AG09309 (cell line): ENCODE data around the gene COX7A2.

Experiments
- DNase-seq: peaks from one replicate; pipeline ENCODE4 v3.0.0-alpha.2; 2010; ENCODE audit warnings: low read depth
- H3K4me3 ChIP-seq: 2 replicates; pipeline ENCODE4 v1.5.1; 2011; ENCODE audit warnings: mild to moderate bottlenecking, low read depth, low read length, moderate library complexity; ENCODE audit not compliant: control insufficient read depth
- TF ChIP-seq, protein P1 (sequence below): IDR thresholded peaks from 2 replicates; pipeline ENCODE4 v1.5.1; 2011; ENCODE audit warnings: mild to moderate bottlenecking, low read depth, low read length, inconsistent platforms; ENCODE audit not compliant: insufficient read depth, control insufficient read depth; ENCODE audit errors: missing control alignments

The COX7A2 gene

DNA sequence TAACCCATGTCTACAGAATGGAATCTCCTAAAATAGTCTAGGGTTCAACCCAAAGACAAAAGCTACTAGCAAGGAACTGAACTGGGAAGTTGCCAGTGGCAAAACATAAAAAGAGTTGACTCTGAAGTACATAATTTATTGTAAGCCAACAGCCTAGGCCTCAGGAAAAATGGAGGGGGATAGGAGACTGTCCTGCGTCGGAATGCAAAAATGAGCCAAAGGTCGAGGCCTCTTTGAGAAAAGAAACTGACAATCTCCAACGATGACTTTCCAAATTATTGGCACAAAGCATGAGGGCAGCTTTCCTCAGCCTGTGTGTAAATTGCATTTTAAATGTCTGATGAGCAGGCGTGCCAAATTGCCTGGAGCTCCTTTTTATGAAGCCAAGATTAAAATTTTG lies 39.9 kb downstream of the COX7A2 start:
- H3K4me3 ChIP-seq, result peak overlapping the region; percentile 72

DNA sequence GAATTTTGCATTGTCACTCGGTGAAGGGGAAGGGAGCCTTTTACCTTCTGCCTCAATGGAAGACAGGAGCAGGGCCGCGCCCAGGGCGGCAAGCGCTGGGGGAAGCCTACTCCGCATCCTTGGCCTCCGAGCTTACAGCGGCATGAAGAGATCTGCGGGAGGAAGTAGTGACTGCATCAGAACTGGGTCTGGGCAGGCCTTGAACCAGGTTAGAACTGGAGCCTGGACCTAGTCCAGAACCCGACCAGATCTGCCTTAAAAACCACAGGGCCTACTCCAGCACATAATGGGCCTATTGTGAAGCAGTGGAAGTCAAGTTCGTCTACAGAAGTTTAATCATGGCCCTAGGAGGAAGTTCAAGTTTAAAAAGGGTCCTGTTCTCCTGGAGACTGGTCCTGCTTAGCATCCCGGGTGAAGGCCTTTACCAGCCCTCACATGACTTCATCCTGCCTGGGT lies 40.9 kb downstream of the COX7A2 start:
- TF ChIP-seq, protein P1, sequence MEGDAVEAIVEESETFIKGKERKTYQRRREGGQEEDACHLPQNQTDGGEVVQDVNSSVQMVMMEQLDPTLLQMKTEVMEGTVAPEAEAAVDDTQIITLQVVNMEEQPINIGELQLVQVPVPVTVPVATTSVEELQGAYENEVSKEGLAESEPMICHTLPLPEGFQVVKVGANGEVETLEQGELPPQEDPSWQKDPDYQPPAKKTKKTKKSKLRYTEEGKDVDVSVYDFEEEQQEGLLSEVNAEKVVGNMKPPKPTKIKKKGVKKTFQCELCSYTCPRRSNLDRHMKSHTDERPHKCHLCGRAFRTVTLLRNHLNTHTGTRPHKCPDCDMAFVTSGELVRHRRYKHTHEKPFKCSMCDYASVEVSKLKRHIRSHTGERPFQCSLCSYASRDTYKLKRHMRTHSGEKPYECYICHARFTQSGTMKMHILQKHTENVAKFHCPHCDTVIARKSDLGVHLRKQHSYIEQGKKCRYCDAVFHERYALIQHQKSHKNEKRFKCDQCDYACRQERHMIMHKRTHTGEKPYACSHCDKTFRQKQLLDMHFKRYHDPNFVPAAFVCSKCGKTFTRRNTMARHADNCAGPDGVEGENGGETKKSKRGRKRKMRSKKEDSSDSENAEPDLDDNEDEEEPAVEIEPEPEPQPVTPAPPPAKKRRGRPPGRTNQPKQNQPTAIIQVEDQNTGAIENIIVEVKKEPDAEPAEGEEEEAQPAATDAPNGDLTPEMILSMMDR, result no peak
- peak overlapping the region; percentile 72 for H3K4me3 ChIP-seq
- no peak for DNase-seq

More for the DNA sequence above, 39.9 kb downstream of the COX7A2 start:
- DNase-seq, result no peak
- TF ChIP-seq, protein P1, result no peak

DNA sequence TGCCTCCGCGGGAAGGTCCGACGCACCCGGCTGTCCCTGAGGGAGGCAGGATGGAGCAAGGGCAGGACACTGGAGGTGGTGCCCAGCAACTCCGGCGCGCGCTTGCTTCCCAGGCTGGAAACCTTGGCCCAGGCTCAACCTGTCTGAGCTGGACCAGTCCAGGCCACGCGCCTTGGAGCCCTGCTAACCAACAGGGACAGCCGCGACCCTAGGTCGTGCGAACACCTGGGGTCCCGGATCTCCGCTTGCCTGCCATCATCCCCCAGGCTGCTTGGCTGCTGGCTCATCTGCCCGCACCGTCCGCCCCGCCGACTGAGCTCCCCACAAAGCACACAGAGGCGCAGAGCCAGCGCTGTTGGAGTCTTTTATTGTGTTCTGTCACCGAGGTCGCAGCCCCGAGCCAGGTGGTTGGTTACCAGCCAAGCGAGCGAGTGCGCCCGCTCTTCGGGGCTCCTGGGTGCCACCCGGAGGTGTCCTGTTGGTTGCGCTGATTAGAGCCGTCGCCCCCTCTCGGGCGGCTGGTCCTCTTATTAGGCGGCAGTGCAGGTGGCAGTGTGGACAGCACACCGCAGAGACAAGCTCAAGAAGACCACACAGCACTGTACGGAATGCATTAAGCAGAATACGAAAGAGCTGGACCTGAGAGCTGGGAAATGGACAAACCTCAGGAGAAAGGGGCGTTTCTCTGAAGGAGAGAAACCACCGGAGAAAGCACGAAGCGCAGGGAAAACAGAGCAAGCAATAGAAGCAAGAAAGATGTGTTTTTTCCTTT lies 41.5 kb downstream of the COX7A2 start:
- TF ChIP-seq, protein P1, result peak; percentile 19
- no peak for DNase-seq
- peak overlapping the region; percentile 72 for H3K4me3 ChIP-seq

DNA sequence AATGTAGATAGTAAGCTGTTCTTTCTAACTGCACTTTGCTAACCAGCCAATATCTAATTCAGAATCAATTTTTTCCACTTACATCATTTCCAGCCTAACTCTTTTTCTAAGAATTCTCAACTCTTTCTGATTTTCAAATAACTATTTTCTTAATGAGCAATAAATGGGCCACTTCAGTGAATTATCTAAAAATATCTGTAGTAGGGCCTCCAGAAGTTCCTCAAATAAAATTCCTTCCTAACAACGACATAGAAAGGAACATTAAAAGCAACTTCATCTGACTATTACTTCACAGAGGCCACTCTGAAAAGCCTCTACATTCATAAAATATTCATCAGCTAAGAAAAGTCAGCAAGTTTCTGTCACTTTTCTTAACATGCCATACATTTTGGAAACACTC lies 42.6 kb downstream of the COX7A2 start:
- TF ChIP-seq, protein P1, result no peak
- no peak for DNase-seq
- no peak overlapping the region; the same call in 1 of the 2 replicates for H3K4me3 ChIP-seq

DNA sequence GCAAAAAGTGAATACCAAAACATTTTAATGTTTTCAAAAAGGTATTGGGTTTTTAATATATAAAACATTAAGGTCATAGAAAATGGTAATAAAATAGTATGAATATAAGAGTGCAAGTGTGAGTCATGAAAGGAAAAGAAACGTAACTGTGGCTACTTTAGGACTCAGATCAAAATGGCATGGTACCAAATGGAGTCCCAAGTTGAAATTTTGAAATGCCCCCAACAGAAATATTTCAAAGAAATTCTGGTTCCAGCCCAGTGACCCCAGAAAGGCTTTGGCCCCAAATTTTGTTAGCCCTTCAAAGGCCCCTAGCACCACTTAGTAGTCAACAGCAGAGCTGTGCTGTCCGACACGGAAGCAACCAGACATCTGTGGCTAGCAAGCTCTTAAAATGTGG lies 43.7 kb downstream of the COX7A2 start:
- TF ChIP-seq, protein P1, result no peak
- peak overlapping the region; percentile 5 for H3K4me3 ChIP-seq
- DNase-seq, result no peak

DNA sequence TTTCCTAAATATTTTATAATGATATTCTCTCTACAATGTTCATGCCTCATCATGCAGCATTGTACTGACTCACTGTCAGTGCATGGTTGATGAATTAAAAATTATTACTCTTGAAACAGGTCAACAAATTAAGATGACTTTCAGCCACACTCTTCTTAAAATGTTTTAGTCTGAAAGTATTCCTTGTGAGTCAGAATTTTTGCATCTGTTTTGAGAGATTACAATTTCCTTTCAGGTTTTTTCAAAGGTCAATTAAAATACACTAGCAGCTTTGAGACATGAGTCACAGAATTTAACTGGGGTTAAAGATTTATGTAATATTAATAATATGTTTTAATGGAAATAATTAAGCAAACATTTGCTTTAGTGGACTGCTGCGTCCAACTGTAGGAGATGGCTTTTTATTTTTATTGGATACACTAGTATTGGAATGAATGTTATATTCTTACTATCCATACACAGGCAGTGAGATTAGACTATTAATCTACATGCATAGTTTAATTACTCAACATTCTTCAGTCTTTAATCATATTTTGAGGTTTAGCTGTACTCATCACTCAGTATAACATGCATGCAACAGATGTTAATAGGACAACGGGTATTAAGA lies 47.4 kb downstream of the COX7A2 start:
- H3K4me3 ChIP-seq, result no peak overlapping the region
- no peak for DNase-seq
- TF ChIP-seq, protein P1, result no peak
